Right renal pelvis (tissue), 4 donors: ENCODE data around the gene ASB13. TPM values are rescaled to one million over a fixed set of nuclear protein-coding genes. Genes with fewer than 3 reads are reported as not detected.
"Not testable (repeated sequence)": the region's sequence is repeated elsewhere in the genome, so short reads cannot be mapped to it uniquely, and the experiment has no call there.

Experiments used
- DNase-seq, 4 donors: peaks; one replicate each; pipeline ENCODE4 v3.0.0-alpha.2; 2013; ENCODE audit warnings: low read depth in 4 of 4, low spot score in 3 of 4, missing footprints in 1 of 4
- polyA plus RNA-seq, 4 donors: library from polyadenylated mRNA; unstranded; fragments of 120-200 nt; gene quantifications; one replicate each; pipeline ENCODE4 v1.2.1, GENCODE V29; 2013; ENCODE audit not compliant: insufficient read length in 4 of 4

The ASB13 gene
- polyA plus RNA-seq, 4 donors, result 24.9 to 27.1 (median 26.2) TPM

DNA sequence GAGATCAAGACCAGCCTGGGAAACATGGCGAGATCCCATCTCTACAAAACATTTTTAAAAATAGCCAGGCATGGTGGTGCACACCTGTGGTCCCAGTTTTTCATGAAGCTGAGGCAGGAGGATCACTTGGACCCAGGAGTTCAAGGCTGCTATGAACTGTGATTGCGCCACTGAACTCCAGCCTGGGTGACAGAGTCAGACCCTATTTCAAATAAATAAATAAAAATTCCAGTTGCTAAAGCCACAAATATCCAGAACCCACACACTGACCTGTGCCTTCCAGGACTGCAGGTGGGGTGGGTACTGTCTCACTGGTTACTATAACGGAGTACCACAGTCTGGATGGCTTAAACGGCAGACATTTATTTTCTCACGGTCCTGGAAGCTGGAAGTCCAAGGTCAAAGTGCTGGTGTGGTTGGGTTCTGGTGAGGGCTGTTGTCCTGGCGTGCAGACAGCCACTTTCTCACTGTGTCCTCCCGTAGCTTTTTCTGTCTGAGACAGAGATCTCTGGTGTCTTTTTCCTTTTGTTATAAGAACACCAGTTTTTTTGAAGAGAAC lies 38.8 kb downstream of the ASB13 start:
- DNase-seq, result no peak

DNA sequence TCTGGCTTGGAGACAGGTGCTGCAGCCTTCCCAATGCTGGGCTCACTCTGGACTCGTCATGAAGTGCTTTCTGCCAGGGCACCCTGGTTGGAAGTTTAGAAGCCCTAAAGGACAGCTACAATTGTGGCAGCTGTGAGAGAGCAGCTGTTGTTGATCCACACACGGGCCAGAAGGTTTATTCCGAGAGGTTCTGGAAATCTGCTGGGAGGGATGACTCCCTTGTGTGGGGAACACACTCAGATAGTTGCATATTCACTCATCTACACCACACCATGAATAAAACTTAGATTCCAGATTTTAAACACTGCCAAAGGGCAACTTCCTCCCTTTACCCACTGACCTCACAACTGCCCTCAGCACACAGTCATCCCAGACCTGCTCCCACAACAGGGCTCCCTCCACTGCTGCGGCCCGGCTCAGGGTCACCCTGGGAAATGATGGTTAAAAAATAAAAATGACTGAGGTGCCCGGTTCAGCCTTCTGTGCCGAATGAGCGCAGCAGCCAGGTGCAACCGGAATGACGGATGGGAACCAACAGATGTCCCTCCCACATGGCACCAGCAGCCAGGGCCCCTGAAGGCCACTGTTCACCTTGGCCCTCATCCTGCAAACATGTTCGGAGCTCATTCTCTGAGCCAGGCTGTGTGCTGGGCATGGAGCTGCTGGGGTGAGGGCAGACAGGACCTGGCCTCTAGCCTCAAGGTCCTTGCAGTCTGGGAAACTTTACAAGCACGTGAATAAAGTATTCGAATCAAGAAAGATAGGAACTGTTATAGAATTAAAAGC lies 40.2 kb downstream of the ASB13 start:
- DNase-seq, result no peak

DNA sequence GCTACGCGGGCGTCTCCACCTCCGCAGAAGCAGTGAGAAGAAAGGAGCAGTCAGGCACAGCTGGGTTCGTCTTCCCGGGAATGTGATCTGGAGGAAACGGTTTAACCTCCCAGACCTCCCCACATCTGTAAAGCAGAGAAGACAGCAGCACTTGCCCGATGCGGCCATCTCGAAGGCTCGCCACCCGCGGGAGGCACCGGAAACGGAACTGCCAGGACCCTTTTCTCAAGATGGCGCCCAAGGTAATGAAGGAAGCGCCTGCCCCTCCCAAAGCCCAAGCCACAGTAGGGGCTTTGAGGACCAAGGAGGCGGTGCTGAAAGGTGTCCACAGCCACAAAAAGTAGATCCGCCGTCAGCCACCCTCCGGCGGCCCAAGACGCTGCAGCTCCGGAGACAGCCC lies 41.7 kb downstream of the ASB13 start:
- DNase-seq, result no peak

DNA sequence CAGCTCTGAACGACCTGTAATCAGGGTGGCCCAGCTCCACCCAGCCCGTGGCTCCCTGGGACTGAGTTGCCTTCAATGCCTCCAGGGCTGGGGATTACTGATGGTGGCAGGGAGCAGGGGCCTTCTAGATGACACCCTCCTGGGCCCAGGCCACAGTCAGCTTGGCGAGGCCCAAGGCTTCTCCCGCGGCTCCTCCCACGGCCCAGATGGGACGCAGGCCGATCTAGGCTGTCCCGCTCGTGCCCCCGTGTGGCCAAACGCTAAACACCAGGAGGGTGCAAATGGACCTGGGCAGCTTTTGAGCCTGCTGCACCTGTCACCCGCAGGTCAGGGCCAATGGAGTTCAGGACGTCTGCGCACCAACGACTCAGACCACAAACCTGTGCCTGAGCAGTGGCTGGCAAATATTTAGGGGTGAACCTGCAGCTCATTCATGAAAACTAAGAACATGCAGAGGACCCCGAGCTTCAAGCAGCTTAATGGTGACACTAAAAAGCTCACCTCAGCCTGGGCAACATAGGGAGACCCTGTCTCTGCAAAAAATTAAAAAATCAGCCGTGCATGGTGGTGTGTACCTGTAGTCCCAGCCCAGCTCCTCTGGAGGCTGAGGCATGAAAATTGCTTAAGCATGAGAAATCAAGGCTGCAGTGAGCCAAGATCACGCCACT lies 43.2 kb downstream of the ASB13 start:
- DNase-seq, result peak; percentile 53 to 71 (median 66)

DNA sequence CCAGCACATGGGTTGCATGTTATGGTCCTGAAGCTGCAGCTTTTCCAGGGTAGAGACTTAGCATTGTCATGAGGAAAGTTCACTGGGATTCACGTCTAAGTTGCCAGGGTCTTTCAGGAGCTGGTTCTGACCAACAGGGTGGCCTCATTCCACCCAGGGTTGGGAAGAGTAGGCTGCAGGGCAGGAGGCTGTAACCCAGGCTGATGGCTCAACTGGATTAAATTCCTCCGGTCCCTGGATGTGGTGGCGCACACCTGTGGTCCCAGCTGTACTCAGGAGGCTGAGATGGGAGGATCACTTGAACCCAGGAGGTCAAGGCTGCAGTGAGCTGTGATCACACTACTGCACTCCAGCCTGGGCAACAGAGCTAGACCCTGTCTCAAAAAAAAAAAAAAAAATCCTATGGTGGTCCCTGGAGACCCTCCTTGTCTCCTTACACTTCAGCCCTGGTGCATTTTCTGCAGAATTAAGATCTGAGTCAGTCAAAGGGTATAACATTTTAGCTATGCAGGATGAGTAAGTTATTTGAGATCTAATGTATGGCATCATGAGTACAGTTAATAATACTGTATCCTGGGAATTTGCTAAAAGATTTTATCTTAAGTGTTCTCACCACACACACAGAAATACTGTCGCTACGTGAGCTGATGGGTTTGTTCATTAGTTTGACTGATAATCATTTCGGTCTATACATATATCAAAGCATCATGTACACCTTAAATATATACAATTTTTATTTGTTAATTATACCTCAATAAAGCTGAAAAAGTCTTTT lies 44.0 kb downstream of the ASB13 start:
- no peak for DNase-seq

DNA sequence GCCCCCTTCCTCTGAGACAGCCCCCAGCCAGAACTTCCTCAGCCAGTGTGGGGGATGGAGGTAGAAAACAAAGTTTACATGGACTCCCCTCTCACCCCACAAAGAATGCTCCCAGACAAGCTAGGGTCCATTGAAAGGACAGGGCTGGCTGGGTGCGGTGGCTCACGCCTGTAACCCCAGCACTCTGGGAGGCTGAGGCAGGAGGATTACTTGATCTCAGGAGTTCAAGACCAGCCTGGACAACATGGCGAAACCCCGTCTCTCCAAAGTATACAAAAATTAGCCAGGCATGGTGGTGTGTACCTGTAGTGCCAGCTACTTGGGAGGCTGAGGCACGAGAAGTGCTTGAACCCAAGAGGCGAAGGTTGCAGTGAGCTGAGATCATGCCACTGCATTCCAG lies 45.0 kb downstream of the ASB13 start:
- DNase-seq, result not testable (repeated sequence)

DNA sequence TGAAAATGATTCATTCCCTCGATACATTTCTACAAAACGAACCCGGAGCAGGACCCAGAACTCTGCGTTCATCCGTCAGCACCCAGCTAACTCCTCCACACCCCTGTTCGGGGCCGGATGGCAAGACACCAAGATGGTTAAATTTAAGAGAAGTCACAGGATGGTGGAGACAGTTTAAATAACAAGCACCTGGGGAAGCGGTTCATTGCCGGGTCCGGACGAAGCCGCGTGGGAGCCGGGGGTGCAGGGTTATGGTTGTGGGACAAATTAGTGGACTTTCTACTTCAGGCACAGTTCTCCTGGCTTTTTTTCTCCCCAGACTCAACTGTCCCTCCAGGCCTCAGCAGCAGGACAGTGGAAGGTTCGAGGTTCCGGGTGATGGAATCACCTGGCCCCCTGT lies 45.4 kb downstream of the ASB13 start:
- no peak for DNase-seq

DNA sequence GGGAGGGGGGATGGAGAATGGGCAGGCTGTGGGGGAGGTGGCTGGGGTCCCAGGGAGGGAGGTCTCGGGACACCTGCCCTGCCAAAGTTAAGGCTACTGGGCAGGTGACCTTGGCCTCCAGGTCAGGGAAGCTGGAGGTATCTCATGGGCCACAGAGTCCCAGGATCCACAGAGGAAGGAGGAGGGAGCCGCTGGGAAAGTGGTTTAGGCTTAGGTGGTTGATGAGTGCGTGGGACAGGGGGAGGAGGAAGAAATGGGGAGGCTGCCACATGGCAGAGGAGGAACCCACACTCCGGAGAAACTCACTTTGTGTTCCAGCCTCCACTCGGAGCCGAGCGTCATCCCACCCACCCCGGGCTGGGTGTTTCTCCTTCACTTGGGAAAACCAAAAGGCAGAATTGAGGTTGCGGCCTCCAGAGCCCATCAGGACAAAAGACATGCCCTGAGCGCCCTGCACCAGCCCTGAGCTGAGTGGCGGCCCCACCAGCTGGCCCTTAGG lies 46.1 kb downstream of the ASB13 start:
- DNase-seq, result no peak

DNA sequence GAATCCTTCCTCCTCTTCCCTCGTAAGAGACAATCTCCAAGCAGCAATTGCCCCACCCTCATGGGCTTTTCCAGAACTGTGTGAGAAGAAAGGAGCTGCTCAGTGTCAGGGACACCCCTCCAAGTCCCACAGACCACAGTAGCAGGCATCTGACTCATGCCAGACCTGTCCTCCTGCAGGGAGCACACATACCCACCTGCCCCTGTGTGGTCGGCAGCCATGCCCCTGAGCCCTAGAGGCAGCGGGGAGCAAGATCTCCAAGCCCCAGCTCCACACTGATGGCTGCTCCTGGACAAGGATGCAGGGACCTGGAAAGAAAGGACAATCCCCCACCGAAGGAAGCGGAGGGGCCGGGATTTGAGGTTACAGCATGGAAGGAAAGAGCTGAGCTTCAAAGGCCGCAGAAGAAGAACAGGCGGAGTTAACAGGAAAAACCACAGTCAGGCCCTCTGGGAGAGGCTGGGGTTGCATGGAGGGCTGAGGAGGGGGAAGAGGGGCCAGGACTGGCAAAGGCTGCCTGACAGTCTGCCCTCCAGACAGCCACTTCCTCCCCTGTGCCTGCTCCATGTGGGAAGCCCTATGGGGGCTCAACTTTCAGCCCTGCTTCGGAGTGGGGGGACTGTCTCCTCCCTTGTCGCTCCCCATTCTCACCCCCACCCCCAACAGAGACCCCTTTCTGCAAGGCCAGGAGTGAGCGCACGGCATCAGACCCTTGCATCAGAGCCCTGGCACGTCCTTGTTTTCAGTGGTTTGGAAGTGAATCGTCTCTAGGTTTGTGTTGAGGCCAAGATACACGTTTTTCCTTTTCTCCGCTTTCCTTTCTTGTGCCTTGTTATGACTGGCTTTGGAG lies 46.8 kb downstream of the ASB13 start:
- no peak for DNase-seq

DNA sequence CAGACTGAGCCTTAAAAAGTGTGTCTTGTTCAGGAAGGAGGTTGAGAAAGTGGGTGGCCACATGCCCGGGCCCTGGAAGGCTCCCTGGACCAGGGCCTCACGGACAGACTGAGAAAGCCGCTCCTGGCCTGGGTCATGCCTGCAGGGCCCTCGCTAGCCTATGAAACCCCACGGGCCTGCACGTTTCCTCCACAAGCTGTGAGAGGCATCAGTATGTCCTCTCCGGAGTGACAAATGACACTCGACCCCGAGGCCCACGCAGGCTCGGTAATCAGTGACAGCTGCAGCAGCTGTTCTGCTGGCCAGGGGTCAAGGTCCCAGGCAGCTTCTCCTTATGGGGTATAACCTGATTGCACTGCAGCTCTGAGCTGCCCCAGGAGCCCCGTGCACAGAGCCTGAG lies 47.6 kb downstream of the ASB13 start:
- DNase-seq, result no peak

DNA sequence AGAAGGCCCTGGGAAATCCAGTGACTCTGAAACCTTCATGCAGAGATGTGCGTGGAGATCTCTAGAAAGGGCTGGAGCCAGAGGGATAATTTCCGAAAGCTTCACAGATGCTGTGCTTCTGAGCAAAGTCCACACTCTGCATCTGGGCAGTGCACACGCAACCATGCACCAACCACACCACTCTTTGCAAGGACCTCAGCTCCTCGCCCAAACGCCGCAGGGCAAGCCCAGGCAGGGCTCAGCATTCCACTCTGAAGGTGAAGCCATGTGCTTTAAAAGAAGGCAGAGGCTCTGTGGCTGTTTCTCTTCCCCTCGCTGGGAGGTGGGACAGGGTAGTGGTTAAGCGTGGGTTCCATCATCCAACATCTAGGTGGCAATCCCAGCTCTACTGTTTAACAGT lies 48.4 kb downstream of the ASB13 start:
- DNase-seq, result no peak

DNA sequence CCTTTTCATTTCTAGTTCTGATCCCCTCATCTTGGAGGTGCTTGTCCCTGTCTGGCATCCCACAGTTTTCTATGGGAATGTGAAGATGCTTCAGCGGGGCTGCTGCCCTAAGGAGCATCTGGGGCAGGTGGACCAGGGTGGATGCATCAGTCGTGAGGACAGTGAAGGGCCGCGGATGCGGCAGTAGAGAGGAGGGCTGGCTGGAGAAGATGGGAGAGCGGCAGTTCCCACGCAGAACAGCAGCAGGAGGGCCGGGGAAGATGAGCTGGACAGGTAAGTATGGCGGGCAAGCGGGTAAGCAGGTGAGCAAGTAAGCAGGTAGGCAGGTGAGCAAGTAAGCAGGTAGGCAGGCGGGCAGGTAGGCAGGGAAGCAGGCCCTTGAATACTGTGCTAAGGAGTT lies 48.9 kb downstream of the ASB13 start:
- DNase-seq, result no peak

DNA sequence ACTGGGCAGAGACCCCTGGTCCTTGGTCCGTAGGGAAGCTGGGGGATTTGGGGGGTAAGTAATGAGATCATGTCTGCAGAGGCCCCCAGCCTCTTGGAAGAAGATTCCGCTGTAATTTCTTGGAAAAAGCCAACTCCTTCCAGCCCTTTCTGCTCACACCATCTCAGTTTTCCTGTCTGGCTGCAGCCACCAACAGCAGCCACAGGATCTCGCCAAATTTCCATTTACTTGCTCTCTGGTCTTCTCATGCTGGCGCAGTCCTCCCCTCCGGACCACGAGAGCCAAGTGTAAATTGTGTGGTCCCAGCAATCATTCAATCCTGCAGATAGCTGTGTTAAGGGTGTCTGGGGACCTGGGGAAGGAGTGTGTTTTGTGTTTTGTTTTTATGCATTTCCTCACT lies 49.6 kb downstream of the ASB13 start:
- no peak for DNase-seq

DNA sequence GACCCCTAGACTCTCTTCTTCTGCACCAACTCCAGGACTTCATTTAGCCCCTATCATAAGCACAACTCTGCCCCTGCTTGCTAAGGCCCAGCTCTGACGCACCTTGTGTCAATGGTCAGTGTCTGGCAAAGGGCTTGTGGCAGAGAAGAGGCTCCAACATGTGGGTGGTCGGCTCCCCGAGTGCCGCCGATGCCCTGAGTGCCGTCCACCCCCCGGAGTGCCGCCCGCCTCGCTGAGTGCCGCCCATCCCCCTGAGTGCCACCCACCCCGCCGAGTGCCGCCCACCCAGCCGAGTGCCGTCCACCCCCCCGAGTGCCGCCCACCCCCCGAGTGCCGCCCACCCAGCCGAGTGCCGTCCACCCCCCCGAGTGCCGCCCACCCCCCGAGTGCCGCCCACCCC lies 50.3 kb downstream of the ASB13 start:
- DNase-seq, result no peak

DNA sequence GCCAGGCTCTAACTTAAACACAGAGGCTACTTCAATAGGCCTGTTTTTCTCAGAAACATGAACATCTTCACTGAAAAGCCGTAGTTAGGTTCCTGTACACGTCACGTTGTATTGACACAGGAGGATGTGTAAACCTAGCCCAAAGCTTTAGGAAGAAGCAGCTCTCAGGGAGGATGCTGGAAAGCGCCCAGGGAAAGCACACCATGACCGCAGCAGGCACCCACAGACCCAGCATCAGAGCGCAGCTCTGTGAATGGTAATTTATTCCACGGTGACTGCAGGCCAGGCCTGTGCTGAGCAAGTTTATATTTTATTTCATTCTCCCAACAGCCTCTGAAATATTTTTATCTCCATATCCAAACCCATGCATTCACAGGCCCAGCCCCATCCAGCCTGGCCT lies 51.1 kb downstream of the ASB13 start:
- no peak for DNase-seq

DNA sequence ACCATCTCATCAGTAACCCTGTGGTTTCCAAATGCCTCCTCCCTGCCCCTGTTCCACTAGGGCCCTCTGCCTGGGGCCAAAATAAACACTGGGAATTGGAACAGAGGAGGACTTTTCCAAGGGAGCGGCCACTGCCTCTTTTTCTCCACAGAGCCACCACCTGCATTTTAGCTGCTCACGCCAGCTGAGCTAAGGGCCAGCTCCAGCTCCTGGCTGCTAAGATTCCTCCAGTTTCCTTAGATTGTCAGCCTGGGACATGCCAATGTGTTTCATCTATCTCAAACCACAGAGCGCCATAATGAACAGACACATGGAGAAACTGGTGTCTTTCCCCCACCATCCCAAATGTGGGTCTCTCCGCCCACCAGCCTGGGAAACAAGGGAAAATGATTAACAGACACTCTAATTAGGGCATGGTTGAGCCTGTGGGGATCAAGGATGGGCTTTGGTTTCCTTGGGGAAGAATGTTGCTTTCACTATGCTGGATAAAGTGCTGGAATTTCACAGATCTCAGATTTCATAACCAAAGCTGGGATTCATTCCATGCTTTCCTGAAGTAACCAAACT lies 52.2 kb downstream of the ASB13 start:
- DNase-seq, result no peak

DNA sequence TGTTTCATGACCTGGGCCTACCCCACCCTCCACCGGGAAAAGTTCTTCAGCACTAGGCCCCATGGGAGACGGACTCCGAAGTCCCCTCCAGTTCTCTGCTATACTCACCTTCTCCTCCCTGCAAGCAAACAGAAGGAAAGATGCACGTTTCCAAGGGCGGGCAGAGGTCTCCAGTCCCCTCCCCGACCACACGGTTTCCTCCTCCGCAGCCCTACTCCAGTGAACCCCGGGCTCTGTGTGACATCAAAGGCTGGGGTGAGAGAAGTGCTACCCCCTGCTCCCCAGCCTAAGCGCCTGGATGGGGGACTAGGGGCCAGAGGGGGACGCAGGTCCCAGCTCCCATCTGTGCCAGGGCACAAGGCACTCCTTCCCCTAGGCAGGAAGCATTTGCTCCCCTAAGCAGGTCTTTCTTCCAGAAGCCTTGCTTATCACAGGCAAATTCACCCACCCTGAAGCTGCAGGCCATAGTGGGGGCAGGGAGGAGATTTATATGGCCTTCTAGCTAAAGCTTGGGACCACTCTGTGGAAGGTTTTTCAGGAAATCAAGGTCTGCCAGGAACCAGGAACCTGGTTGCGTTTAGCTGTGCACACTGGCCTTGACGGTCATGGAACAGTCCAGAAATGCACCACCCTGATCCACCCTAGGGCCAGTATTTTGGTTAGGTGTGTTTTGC lies 52.8 kb downstream of the ASB13 start:
- no peak for DNase-seq

DNA sequence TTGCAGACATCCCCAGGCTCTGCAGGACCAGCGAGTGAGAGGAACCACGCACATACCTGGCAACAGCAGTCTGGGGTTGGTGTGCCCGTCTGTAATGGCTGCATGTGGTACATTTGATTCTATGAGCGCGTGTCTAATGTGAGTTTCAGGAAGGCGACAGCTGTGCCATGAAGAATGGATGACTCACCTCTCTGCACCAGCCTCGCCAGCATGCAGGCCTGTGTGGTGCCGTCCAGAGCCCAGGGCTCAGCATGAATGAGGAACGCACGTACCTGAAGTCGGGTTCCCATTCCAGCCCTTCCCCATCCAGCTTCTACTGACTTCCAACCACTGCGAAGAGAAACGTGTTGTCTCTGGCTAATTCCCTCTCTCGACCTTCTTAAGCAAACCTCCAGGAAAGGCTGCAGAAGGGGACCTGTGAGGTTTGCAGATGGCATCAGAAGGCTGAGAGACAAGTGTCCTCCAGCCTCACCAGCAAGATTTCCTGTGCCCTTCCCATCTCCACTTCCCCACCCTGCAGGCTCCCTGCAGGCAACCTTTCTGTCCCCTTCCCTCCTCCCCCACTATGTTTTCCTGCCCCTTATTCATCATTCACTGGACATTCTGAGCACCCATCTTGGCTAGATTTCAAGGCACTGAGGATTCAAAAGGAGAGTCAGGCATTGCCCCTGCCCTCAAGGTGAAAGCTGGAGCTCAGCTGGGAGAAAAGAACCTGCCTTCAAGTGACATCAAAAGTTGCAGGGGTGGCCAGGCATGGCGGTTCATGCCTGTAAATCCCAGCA lies 54.3 kb downstream of the ASB13 start:
- DNase-seq, result no peak
